K562 (cell line): ENCODE results near the gene AKT1S1. TPM values are rescaled to one million over a fixed set of nuclear protein-coding genes. Genes with fewer than 3 reads are reported as not detected.

Experiments used
- BRCA1 ChIP-seq, 2 experiments: fragments of 450-650 bp in 1 of 2; sonication (generic) in 1 of 2; formaldehyde crosslinking in 1 of 2; IDR thresholded peaks; 2 replicates each; pipeline versions ENCODE4 v1.5.0 to v1.6.1; 2017 to 2020; ENCODE audit warnings: mild to moderate bottlenecking in 1 of 2, missing genetic modification reagents in 1 of 2
- EGR1 ChIP-seq: fragments of 450-650 bp; conservative IDR thresholded peaks from 2 replicates; pipeline ENCODE4 v1.6.1; 2017; ENCODE audit warnings: mild to moderate bottlenecking
- ELF1 ChIP-seq: fragments of 200-800 bp; sonication (Bioruptor generic); IDR thresholded peaks from 2 replicates; pipeline ENCODE4 v1.6.1; 2016; ENCODE audit warnings: missing genetic modification characterization, missing compliant biosample characterization
- ELF4 ChIP-seq: fragments of 450-650 bp; formaldehyde crosslinking; IDR thresholded peaks from 2 replicates; pipeline ENCODE4 v1.4.0; 2022; ENCODE audit warnings: missing genetic modification characterization
- ELK3 ChIP-seq: fragments of 450-650 bp; formaldehyde crosslinking; IDR thresholded peaks from 2 replicates; pipeline ENCODE4 v1.4.0; 2020; ENCODE audit warnings: mild to moderate bottlenecking
- GATAD2B ChIP-seq: fragments of 450-650 bp; IDR thresholded peaks from 2 replicates; pipeline ENCODE4 v1.6.1; 2017; ENCODE audit warnings: mild to moderate bottlenecking, borderline replicate concordance
- HBP1 ChIP-seq: fragments of 450-650 bp; formaldehyde crosslinking; IDR thresholded peaks from 2 replicates; pipeline ENCODE4 v1.4.0; 2022; ENCODE audit warnings: missing genetic modification characterization
- HNRNPH1 ChIP-seq: fragments of 200-400 bp; formaldehyde crosslinking; optimal IDR thresholded peaks from 2 replicates; pipeline ENCODE3; 2017; ENCODE audit warnings: low read depth, mild to moderate bottlenecking, low read length, moderate library complexity
- ILF3 ChIP-seq: fragments of 450-650 bp; IDR thresholded peaks from 2 replicates; pipeline ENCODE4 v1.6.1; 2018; ENCODE audit warnings: antibody characterized with exemption, mild to moderate bottlenecking, moderate library complexity, borderline replicate concordance
- MEF2D ChIP-seq: conservative IDR thresholded peaks from 2 replicates; pipeline ENCODE4 v1.6.1; 2016; ENCODE audit warnings: low read depth, missing genetic modification characterization, missing compliant biosample characterization
- MYNN ChIP-seq, 2 experiments: sonication (generic); formaldehyde crosslinking in 1 of 2; IDR thresholded peaks; 2 replicates each; pipeline versions ENCODE4 v1.5.0 to v1.6.1; 2016 to 2020; ENCODE audit warnings: antibody characterized with exemption in 1 of 2, missing genetic modification reagents in 1 of 2
- NCOR1 ChIP-seq: fragments of 450-650 bp; IDR thresholded peaks from 2 replicates; pipeline ENCODE4 v1.6.1; 2016; ENCODE audit warnings: mild to moderate bottlenecking, moderate library complexity
- PURB ChIP-seq: sonication (generic); formaldehyde crosslinking; IDR thresholded peaks from 2 replicates; pipeline ENCODE4 v1.9.0; 2021; ENCODE audit warnings: low read depth, mild to moderate bottlenecking, missing genetic modification reagents
- RAD21 ChIP-seq, 2 experiments: fragments of 250-450 bp in 1 of 2; fragments of 450-650 bp in 1 of 2; sonication (Bioruptor Pico) in 1 of 2; formaldehyde crosslinking in 1 of 2; IDR thresholded peaks in 1 of 2; conservative IDR thresholded peaks in 1 of 2; 2 replicates each; pipeline versions ENCODE4 v1.4.0 to v1.8.0; 2020 to 2022; ENCODE audit warnings: mild to moderate bottlenecking in 2 of 2, moderate library complexity in 1 of 2
- RBM25 ChIP-seq: fragments of 200-400 bp; formaldehyde crosslinking; IDR thresholded peaks from 2 replicates; pipeline ENCODE4 v1.6.1; 2018; ENCODE audit warnings: low read length, low read depth, moderate library complexity; ENCODE audit not compliant: severe bottlenecking
- SNRNP70 ChIP-seq: fragments of 200-400 bp; formaldehyde crosslinking; optimal IDR thresholded peaks from 2 replicates; pipeline ENCODE3; 2017; ENCODE audit warnings: low read depth, low read length
- U2AF2 ChIP-seq: fragments of 200-400 bp; formaldehyde crosslinking; optimal IDR thresholded peaks from 2 replicates; pipeline ENCODE3; 2017; ENCODE audit warnings: low read depth, mild to moderate bottlenecking, low read length
- UBTF ChIP-seq, 2 experiments: IDR thresholded peaks; 2 replicates each; pipeline ENCODE4 v1.6.1; 2012; ENCODE audit warnings: improper control_type of control experiment in 2 of 2, low read depth in 2 of 2, low read length in 2 of 2, borderline replicate concordance in 1 of 2
- YBX1 ChIP-seq: fragments of 450-650 bp; IDR thresholded peaks from 2 replicates; pipeline ENCODE4 v1.7.1; 2016; ENCODE audit warnings: mild to moderate bottlenecking
- ZNF408 ChIP-seq: fragments of 250-450 bp; sonication (Bioruptor Pico); IDR thresholded peaks from 2 replicates; pipeline ENCODE4 v1.4.0; 2020; ENCODE audit warnings: low read depth, mild to moderate bottlenecking, moderate library complexity
- ZNF785 ChIP-seq: fragments of 250-450 bp; sonication (Bioruptor Pico); IDR thresholded peaks from 2 replicates; pipeline ENCODE4 v1.4.0; 2020; ENCODE audit warnings: mild to moderate bottlenecking
- polyA plus RNA-seq, 8 experiments: library from polyadenylated mRNA; depleted of rRNA in 4 of 8; stranded (reverse) in 5 of 8; unstranded in 3 of 8; fragments of >200 nt; fragmentation: Nextera tagmentation in 2 of 8; fragmentation: Illumina TruSeq in 1 of 8; extraction: Ambion mirVana in 2 of 8; extraction: Trizol in 1 of 8; gene quantifications; 2 replicates each; pipeline versions ENCODE4 v1.2.1 to v1.2.3, GENCODE V29; 2011 to 2014; ENCODE audit warnings: inconsistent platforms in 1 of 8, missing spikeins in 1 of 8
- total RNA-seq, 7 experiments: library from RNA; depleted of rRNA in 6 of 7; stranded (reverse); fragments of >200 nt in 6 of 7; fragmentation: Illumina TruSeq in 2 of 7; extraction: Trizol in 2 of 7; gene quantifications; 2 replicates each; pipeline versions ENCODE4 v1.2.1 to v1.2.3, GENCODE V29; 2011 to 2021; ENCODE audit warnings: low replicate concordance in 1 of 7
- TF ChIP-seq, protein P1 (sequence below): fragments of 450-650 bp; IDR thresholded peaks from 2 replicates; pipeline ENCODE4 v1.6.1; 2014; ENCODE audit warnings: low read depth, mild to moderate bottlenecking, moderate library complexity, borderline replicate concordance

The AKT1S1 gene
- total and polyA plus RNA-seq, 9 of the 15 experiments (the other 6 are each of a cell fraction or from before 2014, with no cell fraction given) = 1.2 to 50.3 (median 17.1) TPM

GRCh38 chr19:49889687-49890348, 12.7 kb upstream of the AKT1S1 start (continued):
- no peak for TF ChIP-seq BRCA1 (IDR thresholded peaks at IDR 0.05)
- peak; percentile 98 for TF ChIP-seq BRCA1 (CRISPR knock-in tag; IDR thresholded peaks at IDR 0.05)
- peak in 1 of 2 experiments; percentile 81; a peak in 1 of 4 replicates for TF ChIP-seq UBTF (IDR thresholded peaks at IDR 0.05; ENCODE audit: borderline replicate concordance in 1 of 2, low read depth in 2 of 2, low read length in 2 of 2)
- TF ChIP-seq ELF4 (CRISPR knock-in tag) = no peak
- TF ChIP-seq MYNN (IDR thresholded peaks at IDR 0.05) = 0 out of 2 replicates have a peak, but pooled peaks have one; percentile 6
- TF ChIP-seq MYNN (CRISPR knock-in tag; IDR thresholded peaks at IDR 0.05) = no peak
- no peak for TF ChIP-seq HNRNPH1
- 0 out of 2 replicates have a peak, but pooled peaks have one; percentile 9 for TF ChIP-seq HBP1 (CRISPR knock-in tag)
- TF ChIP-seq GATAD2B = no peak
- no peak for TF ChIP-seq SNRNP70
- TF ChIP-seq PURB (CRISPR knock-in tag) = no peak
- no peak for TF ChIP-seq YBX1
- TF ChIP-seq ZNF408 (CRISPR knock-in tag) = no peak
- TF ChIP-seq MEF2D = no peak
- TF ChIP-seq ELK3 (CRISPR knock-in tag) = no peak
- no peak for TF ChIP-seq U2AF2
- no peak for TF ChIP-seq NCOR1
- no peak for TF ChIP-seq ZNF785 (CRISPR knock-in tag)
- peak; percentile 14; the same call in 1 of the 2 replicates for TF ChIP-seq EGR1
- TF ChIP-seq, protein P1, sequence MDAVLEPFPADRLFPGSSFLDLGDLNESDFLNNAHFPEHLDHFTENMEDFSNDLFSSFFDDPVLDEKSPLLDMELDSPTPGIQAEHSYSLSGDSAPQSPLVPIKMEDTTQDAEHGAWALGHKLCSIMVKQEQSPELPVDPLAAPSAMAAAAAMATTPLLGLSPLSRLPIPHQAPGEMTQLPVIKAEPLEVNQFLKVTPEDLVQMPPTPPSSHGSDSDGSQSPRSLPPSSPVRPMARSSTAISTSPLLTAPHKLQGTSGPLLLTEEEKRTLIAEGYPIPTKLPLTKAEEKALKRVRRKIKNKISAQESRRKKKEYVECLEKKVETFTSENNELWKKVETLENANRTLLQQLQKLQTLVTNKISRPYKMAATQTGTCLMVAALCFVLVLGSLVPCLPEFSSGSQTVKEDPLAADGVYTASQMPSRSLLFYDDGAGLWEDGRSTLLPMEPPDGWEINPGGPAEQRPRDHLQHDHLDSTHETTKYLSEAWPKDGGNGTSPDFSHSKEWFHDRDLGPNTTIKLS = peak; percentile 99
- TF ChIP-seq RBM25 = no peak
- TF ChIP-seq ELF1 (tag) = peak; percentile 14; the same call in 1 of the 2 replicates
- TF ChIP-seq ILF3 = no peak
- TF ChIP-seq RAD21 (CRISPR knock-in tag; conservative IDR thresholded peaks at IDR 0.05 in 1 of 2, IDR thresholded peaks at IDR 0.05 in 1 of 2) = peak; percentile 32 to 70; a peak in 3 of 4 replicates
